ENCODE data around the gene CFAP69. TPM values are rescaled to one million over a fixed set of nuclear protein-coding genes. Genes with fewer than 3 reads are reported as not detected.
"Not testable (repeated sequence)": the region's sequence is repeated elsewhere in the genome, so short reads cannot be mapped to it uniquely, and the experiment has no call there.

Gene CFAP69
- total RNA-seq, 1 experiment from 2014 or later, result 4.1 TPM

- Histone ChIP-seq H3K79me2 (ENCODE audit: insufficient read depth, low read length) (no peaks in the 10 kb centered on the region), H3K9me3 (ENCODE audit: control insufficient read depth in 1 of 2, insufficient read depth in 1 of 2, low read depth in 1 of 2, low read length in 2 of 2) (no peaks in the 10 kb centered on the region; a peak in 1 of 4 replicates), H4K20me1 (ENCODE audit: insufficient read depth) (no peaks in the 10 kb centered on the region), H3K27ac (ENCODE audit: low read depth, low read length) (no peak overlapping the region), H2AFZ (ENCODE audit: low read depth, low read length, poor library complexity, severe bottlenecking) (no peak overlapping the region), H3K9ac (ENCODE audit: low read length) (no peak overlapping the region), H3K36me3 (ENCODE audit: control insufficient read depth in 1 of 2, insufficient read depth in 2 of 2, low read length in 2 of 2) (no peaks in the 10 kb centered on the region), H3K4me1 (ENCODE audit: control insufficient read depth in 1 of 2, insufficient read depth in 2 of 2, low read length in 2 of 2) (no peaks in the 10 kb centered on the region), H3K27me3 (ENCODE audit: insufficient read depth, low read length) (no peaks in the 10 kb centered on the region), H3K9me2 (ENCODE audit: insufficient read depth) (no peaks in the 10 kb centered on the region), H3K4me3 (replicated peaks in 1 of 2; ENCODE audit: low read depth in 1 of 2, low read length in 2 of 2) (no peak overlapping the region), H3K4me2 (ENCODE audit: low read length) (no peak overlapping the region)
- ChIA-PET RAD21 (ENCODE audit: low non-redundant PET in 1 of 2, low total read pairs in 2 of 2, uncharacterized antibody in 2 of 2, unreplicated experiment in 2 of 2) (no interaction called here), CTCF (no interaction called here), POLR2A (no interaction called here)
- TF ChIP-seq REST (IDR thresholded peaks at IDR 0.05; ENCODE audit: low read depth) (no peak), ZFX (IDR thresholded peaks at IDR 0.05) (no peak), ELF1 (IDR thresholded peaks at IDR 0.05; ENCODE audit: borderline replicate concordance, low read depth) (no peak), EZH2phosphoT487 (IDR thresholded peaks at IDR 0.05; ENCODE audit: borderline replicate concordance) (no peak)
- intact Hi-C loops (cut with micrococcal nuclease), result no loop called here
- ATAC-seq (no peak), DNase-seq (ENCODE audit: low read depth, low spot score) (no peak)
- no TSS peak for BruUV-seq (replicated peaks)
Measured at GRCh38 chr7:90334193-90334843, 89.3 kb downstream of the CFAP69 start.

- H2AFZ ChIP-seq (ENCODE audit: low read depth, low read length, poor library complexity, severe bottlenecking); H4K20me1 ChIP-seq (ENCODE audit: insufficient read depth); POLR2A ChIA-PET; CTCF ChIA-PET; ATAC-seq; H3K9ac ChIP-seq (ENCODE audit: low read length); RAD21 ChIA-PET (ENCODE audit: low non-redundant PET in 1 of 2, low total read pairs in 2 of 2, uncharacterized antibody in 2 of 2, unreplicated experiment in 2 of 2); H3K79me2 ChIP-seq (ENCODE audit: insufficient read depth, low read length); H3K4me1 ChIP-seq (ENCODE audit: control insufficient read depth in 1 of 2, insufficient read depth in 2 of 2, low read length in 2 of 2); H3K4me2 ChIP-seq (ENCODE audit: low read length); BruUV-seq (replicated peaks); H3K9me3 ChIP-seq (ENCODE audit: control insufficient read depth in 1 of 2, insufficient read depth in 1 of 2, low read depth in 1 of 2, low read length in 2 of 2); H3K27ac ChIP-seq (ENCODE audit: low read depth, low read length); H3K36me3 ChIP-seq (ENCODE audit: control insufficient read depth in 1 of 2, insufficient read depth in 2 of 2, low read length in 2 of 2); intact Hi-C loops (cut with micrococcal nuclease); DNase-seq (ENCODE audit: low read depth, low spot score); H3K27me3 ChIP-seq (ENCODE audit: insufficient read depth, low read length); H3K9me2 ChIP-seq (ENCODE audit: insufficient read depth); H3K4me3 ChIP-seq (replicated peaks in 1 of 2; ENCODE audit: low read depth in 1 of 2, low read length in 2 of 2): not testable (repeated sequence)
Measured at GRCh38 chr7:90334926-90335325, 90.0 kb downstream of the CFAP69 start.
